Uterus (tissue), 2 donors: Measurements from ENCODE around the gene XYLT1.

ENCODE experiments used
- CTCF ChIP-seq, 4 experiments: fragments of 200-600 bp in 2 of 4; fragments of 450-650 bp in 2 of 4; sonication (generic) in 2 of 4; IDR thresholded peaks; one replicate each; pipeline ENCODE4 v1.5.1; 2016 to 2019; ENCODE audit warnings: antibody characterized with exemption in 4 of 4, mild to moderate bottlenecking in 2 of 4, moderate library complexity in 1 of 4
- POLR2A ChIP-seq, 2 donors: fragments of 450-650 bp; IDR thresholded peaks; one replicate each; pipeline ENCODE4 v1.6.1; 2016; ENCODE audit warnings: antibody characterized with exemption in 2 of 2, mild to moderate bottlenecking in 1 of 2, moderate library complexity in 1 of 2

DNA sequence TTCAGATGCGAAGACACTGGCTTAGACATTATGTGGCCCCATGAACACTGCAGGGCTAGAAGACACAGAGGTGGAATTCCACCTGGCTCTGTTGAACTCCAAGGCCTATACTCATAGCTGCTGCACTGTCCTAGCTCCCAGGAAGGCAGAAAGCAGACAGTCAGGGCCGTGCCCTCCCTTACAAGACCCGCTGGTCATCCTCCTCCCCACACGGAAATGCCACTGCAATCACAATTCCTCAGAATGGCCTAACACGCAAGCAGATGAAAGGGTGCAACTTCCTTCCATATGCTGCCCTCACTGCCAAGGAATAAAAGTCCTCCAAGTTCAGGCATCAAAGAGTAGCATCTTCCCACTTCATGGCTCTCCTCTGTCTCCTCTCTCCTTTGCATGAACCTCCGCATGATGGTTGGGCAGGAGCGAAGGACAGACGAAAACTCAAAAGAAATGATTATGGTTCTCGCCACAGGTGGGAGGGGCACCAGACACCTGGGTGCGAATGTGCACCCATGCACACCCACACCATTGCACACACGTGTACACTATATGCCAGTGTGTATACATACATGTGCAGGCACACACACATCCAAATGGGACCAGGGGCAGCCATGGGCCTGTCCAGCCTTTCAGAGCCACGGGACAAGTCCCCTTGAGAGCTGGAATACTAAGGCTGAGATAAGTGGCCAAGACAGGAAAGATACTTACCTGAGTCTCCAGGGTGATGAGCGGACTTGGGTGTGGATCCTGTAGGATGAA is 113.3 kb downstream of the XYLT1 start:
- no peak for TF ChIP-seq CTCF (IDR thresholded peaks at IDR 0.05)
- no peak for TF ChIP-seq POLR2A (IDR thresholded peaks at IDR 0.05)
